ENCODE results near the gene MSN. TPM values are rescaled to one million over a fixed set of nuclear protein-coding genes. Genes with fewer than 3 reads are reported as not detected.
"Not testable (repeated sequence)": the region's sequence is repeated elsewhere in the genome, so short reads cannot be mapped to it uniquely, and the experiment has no call there.

MSN gene
- 100 to 1,000 TPM; 489 to 610 TPM for total RNA-seq

DNA sequence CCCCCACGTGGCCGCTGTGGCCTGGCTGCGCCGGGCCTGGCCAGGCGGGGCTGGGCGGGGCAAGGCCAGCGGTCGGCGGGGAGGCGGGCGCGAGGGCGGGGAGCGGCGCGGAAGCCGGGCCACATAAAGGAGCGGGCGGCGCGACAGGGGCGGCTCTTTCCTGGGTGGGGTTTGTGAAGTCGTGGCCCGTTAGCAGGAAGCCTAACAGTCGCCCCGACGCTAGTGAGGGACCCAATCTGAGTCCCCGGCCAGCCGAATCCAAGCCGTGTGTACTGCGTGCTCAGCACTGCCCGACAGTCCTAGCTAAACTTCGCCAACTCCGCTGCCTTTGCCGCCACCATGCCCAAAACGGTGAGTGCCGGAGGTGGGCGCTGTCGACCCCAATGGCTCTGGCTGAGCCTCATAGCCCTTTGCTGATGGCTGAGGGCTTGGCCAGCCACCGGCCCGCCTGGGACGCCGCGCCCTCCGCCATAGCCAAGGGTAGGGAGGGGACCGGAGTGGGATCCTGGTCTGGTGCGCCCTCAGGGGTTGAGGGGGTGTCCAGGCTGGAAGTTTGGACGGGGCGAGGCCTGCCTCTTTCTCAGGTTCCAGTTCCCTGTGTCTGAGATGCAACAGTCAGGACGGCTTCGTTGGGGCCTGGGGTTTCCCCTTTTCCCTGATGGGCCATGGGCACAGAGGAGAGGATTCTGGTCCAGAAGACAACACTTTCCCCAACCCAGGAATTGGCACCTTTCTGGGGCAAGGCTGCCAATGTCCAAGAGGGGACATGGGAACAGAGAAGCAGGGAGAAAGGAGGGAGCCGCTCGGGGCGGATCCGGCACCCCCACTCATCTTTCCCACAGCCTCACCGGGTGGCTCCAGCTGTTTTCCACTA lies at the start of gene MSN:
Gene MSN, plus strand, starts transcription at position 152 of the 874 bp plus-strand sequence. Its CDS starts 188 bp downstream, at position 340.
- CTCF ChIA-PET: interaction anchor here (1.0 to 1.6 kb wide), 3 partner anchors 29 to 364 kb away, joined by 3 to 5 read pairs (median 3); no protein-coding TSS in a partner anchor
- H3K4me1 Mint-ChIP-seq: peaks cover 33% of the 10 kb centered on the region
- ATAC-seq: peak; percentile 83
- H3K27ac Mint-ChIP-seq: peak within 1 kb of the TSS; percentile 90
- H3K9me3 Mint-ChIP-seq (ENCODE audit: low read depth): no peaks in the 10 kb centered on the region
- DNase-seq: peak; percentile 84
- peak within 1 kb of the TSS; percentile 89 for H3K4me3 Mint-ChIP-seq
- H3K27me3 Mint-ChIP-seq: no peaks in the 10 kb centered on the region
- H3K36me3 Mint-ChIP-seq: peaks cover 43% of the 10 kb centered on the region

DNA sequence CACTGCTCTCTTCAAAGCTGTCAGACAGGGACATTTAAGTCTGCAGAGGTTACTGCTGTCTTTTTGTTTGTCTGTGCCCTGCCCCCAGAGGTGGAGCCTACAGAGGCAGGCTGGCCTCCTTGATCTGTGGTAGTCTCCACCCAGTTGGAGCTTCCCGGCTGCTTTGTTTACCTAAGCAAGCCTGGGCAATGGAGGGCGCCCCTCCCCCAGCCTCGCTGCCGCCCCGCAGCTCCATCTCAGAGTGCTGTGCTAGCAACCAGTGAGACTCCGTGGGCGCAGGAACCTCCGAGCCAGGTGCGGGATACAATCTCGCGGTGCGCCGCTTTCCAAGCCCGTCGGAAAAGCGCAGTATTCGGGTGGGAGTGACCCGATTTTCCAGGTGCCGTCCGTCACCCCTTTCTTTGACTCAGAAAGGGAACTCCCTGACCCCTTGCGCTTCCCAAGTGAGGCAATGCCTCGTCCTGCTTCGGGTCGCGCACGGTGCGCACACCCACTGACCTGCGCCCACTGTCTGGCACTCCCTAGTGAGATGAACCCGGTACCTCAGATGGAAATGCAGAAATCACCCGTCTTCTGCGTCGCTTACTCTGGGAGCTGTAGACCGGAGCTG lies 47.3 kb upstream of the MSN start:
- H3K4me3 Mint-ChIP-seq; ATAC-seq; H3K27ac Mint-ChIP-seq; DNase-seq; H3K27me3 Mint-ChIP-seq; CTCF ChIA-PET; H3K4me1 Mint-ChIP-seq; H3K9me3 Mint-ChIP-seq (ENCODE audit: low read depth); H3K36me3 Mint-ChIP-seq: not testable (repeated sequence)

DNA sequence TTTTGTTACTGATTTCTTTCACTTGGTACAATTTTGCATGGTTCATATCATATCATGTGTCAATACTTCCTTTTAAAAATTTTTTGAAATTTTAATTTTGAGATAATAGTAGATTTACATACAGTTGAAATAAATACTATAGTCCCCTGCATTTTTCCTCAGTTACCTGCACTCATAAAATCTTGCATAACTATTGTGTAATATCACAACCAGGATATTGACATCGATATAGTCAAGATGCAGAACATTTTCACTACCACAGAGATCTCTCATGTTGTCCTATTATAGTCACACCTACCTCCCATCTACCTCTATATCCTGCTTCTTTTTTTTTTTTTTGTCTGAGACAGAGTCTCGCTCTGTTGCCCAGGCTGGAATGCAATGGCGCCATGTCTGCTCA lies 36.7 kb upstream of the MSN start:
- H3K9me3 Mint-ChIP-seq (ENCODE audit: low read depth): peaks cover 6% of the 10 kb centered on the region
- DNase-seq: no peak
- no peaks in the 10 kb centered on the region for H3K4me1 Mint-ChIP-seq
- H3K36me3 Mint-ChIP-seq: peaks cover 9% of the 10 kb centered on the region
- CTCF ChIA-PET: no interaction called here
- no peak overlapping the region for H3K27ac Mint-ChIP-seq
- no peaks in the 10 kb centered on the region for H3K27me3 Mint-ChIP-seq
- H3K4me3 Mint-ChIP-seq: no peak overlapping the region
- no peak for ATAC-seq

DNA sequence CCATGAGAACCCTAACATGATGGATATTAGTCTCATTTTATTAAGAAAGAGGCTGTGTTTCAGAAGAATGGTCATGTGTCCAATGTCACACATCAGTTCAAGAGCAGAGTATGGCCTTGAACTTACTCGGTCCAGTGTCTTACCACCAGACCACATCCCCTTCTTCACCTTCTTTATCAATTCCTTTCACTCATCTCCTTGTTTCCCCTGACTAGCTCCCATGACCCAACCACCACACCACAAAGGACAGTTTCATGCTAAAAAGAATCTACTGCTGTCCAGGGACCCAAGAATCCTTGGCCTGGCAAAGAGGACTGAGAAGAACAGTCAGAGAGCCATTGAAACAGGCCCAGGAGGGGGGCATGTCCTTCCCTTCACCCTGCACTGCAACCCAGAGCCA lies 33.6 kb upstream of the MSN start:
- H3K4me3 Mint-ChIP-seq: no peak overlapping the region
- DNase-seq: no peak
- ATAC-seq: no peak
- H3K27me3 Mint-ChIP-seq: no peaks in the 10 kb centered on the region
- H3K36me3 Mint-ChIP-seq: peaks cover 2% of the 10 kb centered on the region
- H3K9me3 Mint-ChIP-seq (ENCODE audit: low read depth): no peaks in the 10 kb centered on the region
- CTCF ChIA-PET: no interaction called here
- no peaks in the 10 kb centered on the region for H3K4me1 Mint-ChIP-seq
- H3K27ac Mint-ChIP-seq: no peak overlapping the region

DNA sequence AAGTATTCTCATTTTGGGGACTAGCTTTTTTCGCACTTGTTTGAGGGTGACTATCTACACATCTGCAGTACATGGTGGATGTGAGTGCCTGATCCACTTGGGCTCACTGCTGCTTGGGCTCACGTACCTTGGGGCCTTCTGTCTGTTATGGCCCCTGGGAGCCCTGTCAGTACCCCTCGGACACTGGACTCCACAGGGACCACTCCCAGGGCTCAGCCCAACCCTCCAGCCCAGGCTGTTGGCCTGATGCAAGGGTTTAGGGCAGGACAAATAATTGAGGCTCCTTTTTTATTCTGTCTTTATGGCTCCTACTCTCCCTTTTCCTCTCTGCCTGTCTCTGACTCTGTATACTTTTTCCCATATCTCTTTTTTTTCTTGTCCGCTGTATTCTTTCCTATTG lies 32.7 kb upstream of the MSN start:
- no peak for ATAC-seq
- DNase-seq: no peak
- Mint-ChIP-seq H3K9me3 (ENCODE audit: low read depth) (no peaks in the 10 kb centered on the region), H3K4me1 (no peaks in the 10 kb centered on the region), H3K27ac (no peak overlapping the region), H3K27me3 (no peaks in the 10 kb centered on the region), H3K36me3 (no peaks in the 10 kb centered on the region), H3K4me3 (no peak overlapping the region)
- CTCF ChIA-PET: interaction anchor here (1.6 kb wide), 1 partner anchor 9 kb away, joined by 3 read pairs; no protein-coding TSS in a partner anchor

DNA sequence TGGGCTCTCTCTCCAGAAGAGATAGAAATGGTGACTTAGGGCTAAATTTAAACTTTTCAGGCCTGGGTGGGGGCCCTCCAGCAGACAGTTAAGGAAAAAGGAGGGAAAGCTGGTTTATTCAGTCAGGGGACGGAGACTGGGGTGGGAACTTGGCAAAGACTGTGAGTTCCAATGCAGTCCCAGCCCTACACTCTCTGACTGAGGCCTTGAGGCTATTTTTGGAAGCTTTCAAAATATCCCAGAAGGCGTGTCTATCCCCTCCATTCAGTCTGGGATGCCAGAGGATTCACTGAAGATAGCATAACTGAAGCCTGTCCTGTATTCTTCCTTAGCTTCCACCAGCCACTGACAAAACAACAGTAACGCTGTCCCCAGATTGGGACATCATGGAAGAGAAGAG lies 32.1 kb upstream of the MSN start:
- no peaks in the 10 kb centered on the region for H3K4me1 Mint-ChIP-seq
- no peak overlapping the region for H3K27ac Mint-ChIP-seq
- CTCF ChIA-PET: interaction anchor here (1.6 kb wide), 1 partner anchor 9 kb away, joined by 3 read pairs; no protein-coding TSS in a partner anchor

DNA sequence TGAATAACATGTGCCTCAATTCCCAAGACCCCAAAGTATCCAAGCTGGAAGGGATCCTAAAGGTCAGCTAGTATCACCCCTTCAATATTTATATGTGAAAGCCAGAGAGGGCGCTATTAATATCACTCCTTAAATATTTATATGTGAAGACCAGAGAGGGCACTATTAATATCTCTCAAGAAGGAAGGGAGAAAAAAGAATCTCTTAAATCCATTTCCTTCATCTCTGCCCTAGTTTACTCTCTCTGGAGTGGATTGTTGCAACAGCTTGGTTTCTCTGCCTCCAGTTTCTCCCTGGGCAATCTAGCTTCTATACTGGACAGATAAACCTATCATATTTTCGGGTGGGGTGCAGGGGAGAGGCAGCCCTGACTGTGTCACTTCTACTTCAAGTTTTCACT lies 31.6 kb upstream of the MSN start:
- no peaks in the 10 kb centered on the region for H3K36me3 Mint-ChIP-seq
- CTCF ChIA-PET: interaction anchor here (1.6 kb wide), 1 partner anchor 8 kb away, joined by 3 read pairs; no protein-coding TSS in a partner anchor
- DNase-seq (no peak), ATAC-seq (no peak)
- H3K4me3 Mint-ChIP-seq: no peak overlapping the region
- H3K9me3 Mint-ChIP-seq (ENCODE audit: low read depth): no peaks in the 10 kb centered on the region
- no peaks in the 10 kb centered on the region for H3K27me3 Mint-ChIP-seq
- H3K27ac Mint-ChIP-seq: no peak overlapping the region
- H3K4me1 Mint-ChIP-seq: no peaks in the 10 kb centered on the region

More for the DNA sequence above, 32.1 kb upstream of the MSN start:
- Mint-ChIP-seq H3K9me3 (ENCODE audit: low read depth) (no peaks in the 10 kb centered on the region), H3K36me3 (no peaks in the 10 kb centered on the region), H3K4me3 (no peak overlapping the region), H3K27me3 (no peaks in the 10 kb centered on the region)
- DNase-seq (no peak), ATAC-seq (no peak)

DNA sequence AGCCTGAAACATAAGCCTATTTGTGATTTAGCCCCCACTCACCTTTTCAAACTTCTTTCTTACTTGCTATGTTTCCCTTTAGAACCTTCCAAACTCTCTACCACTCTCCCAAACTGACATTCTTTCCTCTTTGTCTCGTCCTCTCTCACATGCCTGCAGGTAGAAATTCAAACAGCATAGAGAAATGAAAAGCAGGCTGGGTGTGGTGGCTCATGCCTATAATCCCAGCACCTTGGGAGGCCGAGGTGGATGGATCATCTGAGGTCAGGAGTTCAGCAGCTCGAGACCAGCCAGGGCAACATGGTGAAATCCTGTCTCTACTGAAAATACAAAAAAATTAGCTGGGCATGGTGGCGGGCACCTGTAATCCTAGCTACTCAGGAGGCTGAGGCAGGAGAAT lies 31.2 kb upstream of the MSN start:
- H3K27ac Mint-ChIP-seq; H3K27me3 Mint-ChIP-seq; DNase-seq; H3K4me1 Mint-ChIP-seq; CTCF ChIA-PET; H3K4me3 Mint-ChIP-seq; H3K9me3 Mint-ChIP-seq (ENCODE audit: low read depth); H3K36me3 Mint-ChIP-seq; ATAC-seq: not testable (repeated sequence)

DNA sequence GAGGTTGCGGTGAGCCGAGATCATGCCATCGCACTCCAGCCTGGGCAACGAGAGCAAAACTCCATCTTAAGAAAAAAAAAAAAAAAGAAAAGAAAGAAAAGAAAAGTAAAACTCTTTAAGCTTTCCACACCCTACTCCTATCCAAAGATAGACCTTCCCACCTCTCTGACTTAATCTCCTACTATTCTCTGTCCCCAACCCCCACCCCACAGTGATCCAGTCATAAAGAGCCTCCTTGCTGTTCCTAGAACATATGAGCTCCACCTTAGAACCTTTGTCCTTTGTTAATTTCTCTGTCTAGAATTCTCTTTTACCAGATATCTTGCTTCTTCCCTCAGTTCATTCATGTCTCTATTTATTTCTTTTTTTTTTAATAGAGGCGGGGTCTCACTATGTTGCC lies 30.1 kb upstream of the MSN start:
- H3K36me3 Mint-ChIP-seq: no peaks in the 10 kb centered on the region
- CTCF ChIA-PET: interaction anchor here (1.0 kb wide), 1 partner anchor 9 kb away, joined by 3 read pairs; no protein-coding TSS in a partner anchor
- H3K4me3 Mint-ChIP-seq: no peak overlapping the region
- H3K4me1 Mint-ChIP-seq: no peaks in the 10 kb centered on the region
- no peak overlapping the region for H3K27ac Mint-ChIP-seq
- no peak for DNase-seq
- ATAC-seq: no peak
- H3K27me3 Mint-ChIP-seq: no peaks in the 10 kb centered on the region
- H3K9me3 Mint-ChIP-seq (ENCODE audit: low read depth): no peaks in the 10 kb centered on the region

DNA sequence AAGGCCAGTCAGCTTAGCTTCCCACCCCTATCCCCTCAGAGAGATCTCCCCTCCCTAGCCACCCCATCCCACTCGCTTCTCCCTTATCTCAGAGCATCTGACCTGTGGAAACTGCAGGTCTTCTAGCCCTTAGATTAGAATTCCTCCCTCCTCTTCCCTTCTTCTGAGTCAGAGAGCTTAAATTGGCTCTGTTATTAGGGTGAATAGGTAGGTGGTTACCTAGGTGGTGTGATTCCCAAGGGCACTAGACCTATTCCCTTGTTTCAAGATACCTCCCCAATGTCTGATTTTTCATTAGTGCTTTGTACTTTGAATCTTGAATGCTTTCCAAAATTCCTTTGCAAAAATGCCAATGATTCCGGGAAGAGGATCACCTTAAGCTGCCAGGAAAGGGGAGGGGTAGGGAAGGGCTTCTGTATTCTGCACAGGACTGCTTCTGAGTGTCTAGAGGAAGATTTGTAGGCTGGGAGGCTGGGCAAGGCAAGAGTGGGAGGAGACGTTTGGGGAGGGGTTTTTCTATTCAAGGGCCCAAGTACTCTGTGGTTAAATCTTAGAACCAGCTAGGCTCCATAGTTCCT lies 24.5 kb upstream of the MSN start:
- CTCF ChIA-PET: interaction anchor here (0.8 kb wide), 1 partner anchor 17 kb away, joined by 4 read pairs; no protein-coding TSS in a partner anchor
- no peaks in the 10 kb centered on the region for H3K36me3 Mint-ChIP-seq
- no peak overlapping the region for H3K27ac Mint-ChIP-seq

DNA sequence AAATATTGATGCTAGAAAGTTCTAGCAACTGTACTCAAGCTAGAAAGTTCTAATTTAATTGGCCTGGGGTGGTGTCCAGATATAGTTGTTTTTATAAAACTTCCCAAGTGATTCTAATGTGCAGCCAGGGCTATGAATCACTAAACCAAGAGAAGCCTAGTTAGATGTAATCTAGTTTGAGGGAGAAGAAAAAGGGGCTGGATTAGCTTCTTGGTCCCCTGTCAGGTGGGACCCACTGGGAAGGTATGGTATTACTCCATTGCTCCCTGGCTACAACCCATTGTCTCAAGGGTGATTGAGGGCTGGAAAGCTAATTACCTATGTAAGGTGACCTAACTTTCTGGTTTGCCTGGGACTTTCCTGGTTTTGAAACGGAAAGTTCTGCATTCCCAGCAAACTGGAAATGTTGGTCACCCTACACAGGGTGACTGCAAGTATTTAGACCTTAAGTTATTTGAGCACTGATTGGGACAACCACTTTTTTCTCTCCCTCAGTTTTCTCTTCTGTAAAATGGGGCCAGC lies 23.9 kb upstream of the MSN start:
- DNase-seq (no peak), ATAC-seq (no peak)
- no peaks in the 10 kb centered on the region for H3K27me3 Mint-ChIP-seq
- no peak overlapping the region for H3K4me3 Mint-ChIP-seq
- peaks cover 3% of the 10 kb centered on the region for H3K4me1 Mint-ChIP-seq
- CTCF ChIA-PET: interaction anchor here (0.8 to 0.9 kb wide), 2 partner anchors 8 to 18 kb away, joined by 3 to 4 read pairs; no protein-coding TSS in a partner anchor
- no peaks in the 10 kb centered on the region for H3K36me3 Mint-ChIP-seq
- no peaks in the 10 kb centered on the region for H3K9me3 Mint-ChIP-seq (ENCODE audit: low read depth)
- H3K27ac Mint-ChIP-seq: no peak overlapping the region

More for the DNA sequence above, 24.5 kb upstream of the MSN start:
- Mint-ChIP-seq H3K4me3 (no peak overlapping the region), H3K9me3 (ENCODE audit: low read depth) (no peaks in the 10 kb centered on the region), H3K27me3 (no peaks in the 10 kb centered on the region), H3K4me1 (peaks cover 3% of the 10 kb centered on the region)
- DNase-seq (no peak), ATAC-seq (no peak)

DNA sequence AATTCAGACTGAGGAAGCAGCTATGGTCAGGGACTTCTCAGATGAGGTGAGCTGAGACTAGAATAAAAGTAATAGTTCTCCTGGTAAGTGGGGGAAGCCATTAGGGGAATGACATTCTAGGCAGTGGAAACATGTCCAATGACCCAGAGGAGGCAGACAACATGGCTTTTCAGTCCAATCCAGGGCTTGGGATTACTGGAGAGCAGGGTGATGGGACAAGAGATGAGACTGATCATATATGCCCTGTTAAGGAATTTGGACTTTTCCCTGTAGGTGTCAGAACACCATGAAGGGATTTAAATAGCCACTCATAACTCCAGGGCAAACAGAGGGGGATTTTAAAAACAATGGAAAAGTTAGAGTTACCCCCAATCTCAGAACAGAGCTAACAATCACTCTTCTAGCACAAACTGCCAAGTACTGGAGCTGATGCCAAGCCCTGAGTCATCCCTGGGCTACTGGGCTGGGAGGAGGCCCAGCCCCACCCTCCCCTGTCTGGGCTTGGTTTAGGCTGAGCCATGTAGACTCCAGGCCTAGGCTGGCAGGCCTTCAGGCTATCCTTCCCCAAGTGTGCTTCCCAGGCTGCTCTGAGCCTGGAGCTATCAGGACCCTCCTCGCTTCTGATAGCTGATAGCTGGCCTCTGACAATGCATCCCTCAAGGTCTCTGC lies 22.7 kb upstream of the MSN start:
- Mint-ChIP-seq H3K4me3 (no peak overlapping the region), H3K27ac (no peak overlapping the region), H3K4me1 (peaks cover 3% of the 10 kb centered on the region), H3K36me3 (no peaks in the 10 kb centered on the region), H3K27me3 (no peaks in the 10 kb centered on the region), H3K9me3 (ENCODE audit: low read depth) (no peaks in the 10 kb centered on the region)
- CTCF ChIA-PET: interaction anchor here (0.6 to 0.9 kb wide), 2 partner anchors 10 to 15 kb away, joined by 3 read pairs; no protein-coding TSS in a partner anchor
- ATAC-seq (no peak), DNase-seq (no peak)

DNA sequence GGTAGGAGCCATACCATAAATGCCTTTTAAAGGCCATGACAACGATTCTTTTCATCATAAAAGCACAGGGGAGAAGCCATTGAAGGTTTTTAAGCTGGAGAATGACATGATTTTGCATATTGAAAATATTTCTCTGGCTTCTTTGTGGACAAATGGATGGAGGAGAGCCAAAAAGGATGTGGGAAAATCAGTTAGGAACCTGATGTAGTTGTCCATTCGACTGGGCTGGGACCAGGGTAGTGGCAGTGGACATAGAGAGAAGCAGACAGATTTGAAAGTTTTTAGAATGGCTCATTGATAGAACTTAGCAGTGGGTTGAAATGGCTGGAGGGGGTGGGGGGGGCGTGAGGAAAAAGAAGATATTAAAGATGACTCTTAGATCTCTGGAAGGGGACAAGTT lies 19.7 kb upstream of the MSN start:
- ATAC-seq: no peak
- Mint-ChIP-seq H3K4me1 (peaks cover 3% of the 10 kb centered on the region), H3K27me3 (no peaks in the 10 kb centered on the region), H3K9me3 (ENCODE audit: low read depth) (no peaks in the 10 kb centered on the region), H3K36me3 (no peaks in the 10 kb centered on the region), H3K4me3 (no peak overlapping the region), H3K27ac (no peak overlapping the region)
- no peak for DNase-seq
- CTCF ChIA-PET: no interaction called here

All from activated CD8-positive, alpha-beta memory T cell treated with anti-CD3 and anti-CD28 coated beads, Interleukin-2, amount 10 ng/mL, durations not matched to agents 7 days and 5 days (primary cell).